SU-DHL-6 (cell line): ENCODE results near the gene PFKFB2.

Experiments used
- H2AFZ ChIP-seq: fragments of 200-600 bp; sonication (generic); 2 replicates; pipeline ENCODE4 v1.6.1; 2014; ENCODE audit warnings: low read depth, mild to moderate bottlenecking, moderate library complexity, mixed read lengths, antibody characterized with exemption, low read length; ENCODE audit not compliant: severe bottlenecking
- H3F3A ChIP-seq: fragments of 200-600 bp; shearing (Covaris generic); 2 replicates; pipeline ENCODE4 v1.6.0; 2016; ENCODE audit warnings: antibody characterized with exemption, mild to moderate bottlenecking; ENCODE audit not compliant: insufficient read depth
- H3K27ac ChIP-seq: fragments of 200-600 bp; sonication (generic); 2 replicates; pipeline ENCODE4 v1.5.1; 2016; ENCODE audit warnings: low read depth, mild to moderate bottlenecking, low read length, moderate library complexity, mixed read lengths
- H3K27me3 ChIP-seq: fragments of 200-600 bp; sonication (generic), shearing (Covaris generic); 2 replicates; pipeline ENCODE4 v1.6.0; 2014; ENCODE audit warnings: mild to moderate bottlenecking, low read length
- H3K36me3 ChIP-seq: fragments of 200-600 bp; sonication (generic); 2 replicates; pipeline ENCODE4 v1.6.1; 2014; ENCODE audit warnings: mild to moderate bottlenecking, low read length, mixed read lengths
- H3K4me2 ChIP-seq: fragments of 300-600, 200-600 bp; shearing (Covaris generic), sonication (generic); 2 replicates; pipeline ENCODE4 v1.6.0; 2014; ENCODE audit warnings: low read length, low read depth, mild to moderate bottlenecking; ENCODE audit not compliant: poor library complexity, severe bottlenecking
- H3K4me3 ChIP-seq: fragments of 200-600 bp; sonication (generic); 2 replicates; pipeline ENCODE4 v1.5.1; 2014; ENCODE audit warnings: antibody characterized with exemption, low read length, mild to moderate bottlenecking, mixed read lengths; ENCODE audit not compliant: insufficient read depth, poor library complexity, severe bottlenecking
- H3K79me2 ChIP-seq: fragments of 200-600 bp; sonication (generic); 2 replicates; pipeline ENCODE4 v1.6.1; 2014; ENCODE audit warnings: mild to moderate bottlenecking, low read length, moderate library complexity; ENCODE audit not compliant: insufficient read depth
- H3K9ac ChIP-seq: fragments of 200-600 bp; sonication (generic); 2 replicates; pipeline ENCODE4 v1.7.0; 2014; ENCODE audit warnings: mild to moderate bottlenecking, low read length
- H3K9me2 ChIP-seq: fragments of 200-600 bp; sonication (generic); replicated peaks from 2 replicates; pipeline ENCODE4 v1.6.1; 2014; ENCODE audit warnings: low read length; ENCODE audit not compliant: insufficient read depth
- H3K9me3 ChIP-seq: fragments of 200-600 bp; sonication (generic); 2 replicates; pipeline ENCODE4 v1.6.1; 2014; ENCODE audit warnings: low read length, mixed read lengths; ENCODE audit not compliant: insufficient read depth
- H4K20me1 ChIP-seq: fragments of 200-600 bp; sonication (generic); 2 replicates; pipeline ENCODE4 v1.6.1; 2014; ENCODE audit warnings: low read depth, mild to moderate bottlenecking, antibody characterized with exemption, low read length, moderate library complexity, mixed read lengths
- CTCF ChIP-seq: fragments of 200-600 bp; sonication (generic); IDR thresholded peaks from one replicate; pipeline ENCODE4 v1.5.1; 2017; ENCODE audit warnings: antibody characterized with exemption, mild to moderate bottlenecking, low read length, moderate library complexity; ENCODE audit not compliant: insufficient read depth, poor library complexity, severe bottlenecking
- EZH2phosphoT487 ChIP-seq: fragments of 200-600 bp; sonication (generic), shearing (Covaris generic); conservative IDR thresholded peaks from 2 replicates; pipeline ENCODE4 v1.6.1; 2018; ENCODE audit warnings: mild to moderate bottlenecking, antibody characterized with exemption, low read length, moderate library complexity, mixed read lengths

The PFKFB2 gene

DNA sequence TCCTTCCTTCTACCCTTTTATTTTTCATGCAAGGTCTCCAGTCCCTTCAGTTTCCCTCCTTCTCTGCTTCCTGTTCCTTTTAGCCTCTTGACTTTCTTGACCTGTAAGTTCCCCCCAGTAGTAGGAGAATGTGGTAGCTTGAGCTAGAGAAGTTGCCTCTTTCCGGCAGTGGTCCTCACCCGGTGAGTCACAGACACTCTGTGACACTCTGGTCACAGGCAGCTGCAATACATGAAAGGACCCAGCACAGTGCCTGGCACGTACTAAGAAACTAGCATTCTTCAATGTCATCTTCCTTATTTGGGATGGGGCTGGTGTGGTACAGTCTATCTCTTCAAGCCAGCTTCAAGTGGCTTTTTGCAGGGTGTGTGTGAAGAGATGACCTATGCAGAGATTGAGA lies 16.0 kb downstream of the PFKFB2 start:
- Histone ChIP-seq H3F3A (no peaks in the 10 kb centered on the region), H3K4me3 (no peak overlapping the region), H2AFZ (no peak overlapping the region), H3K9ac (no peak overlapping the region), H3K36me3 (no peaks in the 10 kb centered on the region), H3K4me2 (no peak overlapping the region), H3K9me3 (no peaks in the 10 kb centered on the region), H3K27me3 (no peaks in the 10 kb centered on the region), H4K20me1 (no peaks in the 10 kb centered on the region), H3K9me2 (no peaks in the 10 kb centered on the region), H3K27ac (no peak overlapping the region), H3K79me2 (no peaks in the 10 kb centered on the region)
- TF ChIP-seq EZH2phosphoT487 (no peak), CTCF (no peak)

DNA sequence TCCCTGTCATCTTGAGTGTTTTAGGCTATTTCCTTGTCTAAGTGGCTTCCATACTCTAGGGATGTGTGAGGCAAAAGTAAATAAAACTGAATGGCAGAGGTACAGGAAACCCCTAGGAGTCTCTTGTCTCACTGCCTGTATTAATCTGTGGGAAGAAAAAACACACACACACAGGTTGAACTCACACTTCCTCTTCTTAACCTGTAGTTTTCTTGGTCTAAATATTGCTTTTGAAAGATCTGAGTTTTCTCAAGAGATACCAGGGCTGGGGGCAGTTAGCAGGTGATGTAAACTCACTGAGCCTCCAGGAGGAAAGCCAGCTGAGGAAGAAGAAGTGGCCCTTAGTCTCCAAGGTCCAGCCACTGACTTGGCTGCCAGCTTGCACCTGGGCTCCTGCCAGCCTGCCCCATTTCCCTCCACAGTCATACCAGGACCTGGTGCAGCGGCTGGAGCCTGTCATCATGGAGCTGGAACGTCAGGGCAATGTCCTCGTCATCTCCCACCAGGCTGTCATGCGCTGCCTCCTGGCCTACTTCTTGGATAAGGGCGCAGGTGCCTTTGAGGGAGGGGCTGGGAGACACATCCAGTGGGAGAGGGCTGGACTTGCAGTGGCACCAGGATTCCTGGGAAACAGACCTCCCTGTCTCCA lies 16.9 kb downstream of the PFKFB2 start:
- TF ChIP-seq EZH2phosphoT487 (no peak), CTCF (no peak)
- Histone ChIP-seq H3K4me3 (no peak overlapping the region), H3K4me2 (no peak overlapping the region), H3K27ac (no peak overlapping the region), H3F3A (no peaks in the 10 kb centered on the region), H3K9ac (no peak overlapping the region), H3K9me2 (no peaks in the 10 kb centered on the region), H2AFZ (no peak overlapping the region), H4K20me1 (no peaks in the 10 kb centered on the region), H3K9me3 (no peaks in the 10 kb centered on the region), H3K27me3 (no peaks in the 10 kb centered on the region), H3K36me3 (no peaks in the 10 kb centered on the region), H3K79me2 (no peaks in the 10 kb centered on the region)

DNA sequence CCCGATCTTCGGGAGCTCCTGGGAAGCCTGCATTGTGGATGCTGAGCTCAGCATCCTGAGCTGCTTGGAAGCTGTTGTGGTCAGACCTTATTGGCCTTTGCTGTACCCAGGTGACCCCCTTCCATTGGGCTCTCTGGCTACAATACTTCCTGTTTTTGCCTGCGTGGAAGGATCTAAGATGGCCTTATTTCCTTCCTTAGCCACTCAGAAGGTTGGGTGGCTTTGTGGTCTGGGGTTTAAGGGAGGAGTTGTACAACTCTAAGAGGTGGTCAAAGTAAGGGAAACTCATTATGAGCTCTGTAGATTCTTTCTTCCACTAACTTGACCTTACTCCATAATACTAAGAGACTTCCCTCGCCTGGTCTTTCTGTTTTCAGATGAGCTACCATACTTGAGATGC lies 17.7 kb downstream of the PFKFB2 start:
- TF ChIP-seq EZH2phosphoT487 (no peak), CTCF (no peak)
- Histone ChIP-seq H3K9me3 (no peaks in the 10 kb centered on the region), H3K4me2 (no peak overlapping the region), H3K36me3 (no peaks in the 10 kb centered on the region), H3K9me2 (no peaks in the 10 kb centered on the region), H3K9ac (no peak overlapping the region), H3K4me3 (no peak overlapping the region), H3F3A (no peaks in the 10 kb centered on the region), H3K27me3 (no peaks in the 10 kb centered on the region), H3K27ac (no peak overlapping the region), H4K20me1 (no peaks in the 10 kb centered on the region), H3K79me2 (no peaks in the 10 kb centered on the region), H2AFZ (no peak overlapping the region)
